H9 (cell line): ENCODE data around the gene DLG2. TPM values are rescaled to one million over a fixed set of nuclear protein-coding genes. Genes with fewer than 3 reads are reported as not detected.

Source experiments
- DNase-seq: peaks from one replicate; pipeline ENCODE4 v3.0.0-alpha.2; 2017
- H2AFZ ChIP-seq: one replicate; pipeline ENCODE4 v1.6.1; 2013; ENCODE audit warnings: mild to moderate bottlenecking, low read length, control low read depth, moderate library complexity
- H2AK5ac ChIP-seq: 2 replicates; pipeline ENCODE4 v1.6.1; 2013; ENCODE audit warnings: low read length, control low read depth, mixed read lengths; ENCODE audit not compliant: insufficient read length
- H2BK120ac ChIP-seq: one replicate; pipeline ENCODE4 v1.6.1; 2013; ENCODE audit warnings: low read depth, mild to moderate bottlenecking, low read length, control low read depth, inconsistent platforms; ENCODE audit not compliant: poor library complexity, severe bottlenecking
- H2BK12ac ChIP-seq: 2 replicates; pipeline ENCODE4 v1.6.1; 2013; ENCODE audit warnings: low read length, control low read depth, mixed read lengths, low read depth; ENCODE audit not compliant: insufficient read length
- H2BK15ac ChIP-seq: 2 replicates; pipeline ENCODE4 v1.6.1; 2013; ENCODE audit warnings: low read depth, low read length, control low read depth
- H2BK20ac ChIP-seq: one replicate; pipeline ENCODE4 v1.6.1; 2013; ENCODE audit warnings: low read depth, mild to moderate bottlenecking, low read length, control low read depth, inconsistent platforms; ENCODE audit not compliant: poor library complexity, severe bottlenecking
- H2BK5ac ChIP-seq: 2 replicates; pipeline ENCODE4 v1.6.1; 2013; ENCODE audit warnings: low read length, control low read depth, mixed read lengths; ENCODE audit not compliant: insufficient read length
- H3K14ac ChIP-seq: 2 replicates; pipeline ENCODE4 v1.6.1; 2013; ENCODE audit warnings: low read length, control low read depth; ENCODE audit not compliant: insufficient read depth
- H3K18ac ChIP-seq: 2 replicates; pipeline ENCODE4 v1.6.1; 2013; ENCODE audit warnings: low read depth, mild to moderate bottlenecking, mixed read lengths, low read length, control low read depth; ENCODE audit not compliant: insufficient read length
- H3K23ac ChIP-seq: 2 replicates; pipeline ENCODE4 v1.6.1; 2013; ENCODE audit warnings: low read length, control low read depth, mixed read lengths, low read depth; ENCODE audit not compliant: insufficient read length
- H3K23me2 ChIP-seq: 2 replicates; pipeline ENCODE4 v1.6.1; 2013; ENCODE audit warnings: low read depth, mild to moderate bottlenecking, mixed read lengths, low read length, control low read depth; ENCODE audit not compliant: insufficient read length, poor library complexity, severe bottlenecking
- H3K27ac ChIP-seq: 2 replicates; pipeline ENCODE4 v1.5.1; 2013; ENCODE audit warnings: low read length, control low read depth, mixed read lengths, low read depth; ENCODE audit not compliant: insufficient read length
- H3K27me3 ChIP-seq: 2 replicates; pipeline ENCODE4 v1.6.1; 2013; ENCODE audit warnings: low read length, control low read depth, inconsistent platforms; ENCODE audit not compliant: insufficient read depth
- H3K4ac ChIP-seq: 2 replicates; pipeline ENCODE4 v1.6.1; 2013; ENCODE audit warnings: low read depth, mild to moderate bottlenecking, control low read depth, inconsistent platforms, low read length, moderate library complexity
- H3K4me1 ChIP-seq: 2 replicates; pipeline ENCODE4 v1.6.1; 2013; ENCODE audit warnings: low read length, control low read depth, inconsistent platforms; ENCODE audit not compliant: insufficient read depth
- H3K4me2 ChIP-seq: 2 replicates; pipeline ENCODE4 v1.6.1; 2013; ENCODE audit warnings: low read length, control low read depth, mixed read lengths; ENCODE audit not compliant: insufficient read length, insufficient read depth
- H3K56ac ChIP-seq: 2 replicates; pipeline ENCODE4 v1.6.1; 2013; ENCODE audit warnings: low read depth, mild to moderate bottlenecking, mixed read lengths, low read length, control low read depth; ENCODE audit not compliant: insufficient read length
- H3K79me1 ChIP-seq: 2 replicates; pipeline ENCODE4 v1.6.1; 2013; ENCODE audit warnings: low read depth, mild to moderate bottlenecking, moderate library complexity, low read length, control low read depth, inconsistent platforms; ENCODE audit not compliant: insufficient read depth, poor library complexity, severe bottlenecking
- H3K79me2 ChIP-seq: 2 replicates; pipeline ENCODE4 v1.6.1; 2013; ENCODE audit warnings: low read length, control low read depth, inconsistent platforms; ENCODE audit not compliant: insufficient read depth
- H3K9ac ChIP-seq: 2 replicates; pipeline ENCODE4 v1.6.1; 2013; ENCODE audit warnings: low read length, control low read depth, mixed read lengths; ENCODE audit not compliant: insufficient read length; ENCODE audit errors: extremely low read depth
- H3K9me3 ChIP-seq: one replicate; pipeline ENCODE4 v1.6.1; 2013; ENCODE audit warnings: low read depth, low read length, inconsistent platforms; ENCODE audit not compliant: control insufficient read depth
- H3T11ph ChIP-seq: one replicate; pipeline ENCODE4 v1.6.1; 2013; ENCODE audit warnings: mild to moderate bottlenecking, low read length, control low read depth, inconsistent platforms
- H4K20me1 ChIP-seq: one replicate; pipeline ENCODE4 v1.6.1; 2013; ENCODE audit not compliant: control insufficient read depth, insufficient read length, insufficient read depth
- H4K5ac ChIP-seq: 2 replicates; pipeline ENCODE4 v1.6.1; 2013; ENCODE audit warnings: low read depth, mild to moderate bottlenecking, mixed read lengths, low read length, control low read depth; ENCODE audit not compliant: insufficient read length
- H4K8ac ChIP-seq: replicated peaks from 2 replicates; pipeline ENCODE4 v1.6.1; 2013; ENCODE audit warnings: low read length, control low read depth, mixed read lengths, low read depth; ENCODE audit not compliant: insufficient read length
- H4K91ac ChIP-seq: 2 replicates; pipeline ENCODE4 v1.6.1; 2013; ENCODE audit warnings: low read depth, mild to moderate bottlenecking, moderate library complexity, mixed read lengths, low read length, control low read depth; ENCODE audit not compliant: insufficient read length
- H3K27ac Mint-ChIP-seq, 3 experiments: 2 replicates in 2 of 3; 3 replicates in 1 of 3; pipeline ENCODE4 v1.8.0; 2020 to 2021; ENCODE audit warnings: mixed read lengths in 3 of 3, mild to moderate bottlenecking in 1 of 3, moderate library complexity in 1 of 3
- H3K27me3 Mint-ChIP-seq: 2 replicates; pipeline ENCODE4 v1.8.0; 2021; ENCODE audit warnings: low read depth, mild to moderate bottlenecking, moderate library complexity, mixed read lengths
- H3K36me3 Mint-ChIP-seq, 3 experiments: 2 replicates in 2 of 3; 3 replicates in 1 of 3; pipeline ENCODE4 v1.8.0; 2020 to 2021; ENCODE audit warnings: low read depth in 3 of 3, mixed read lengths in 3 of 3; ENCODE audit not compliant: insufficient read depth in 1 of 3
- H3K4me1 Mint-ChIP-seq, 2 experiments: 2 replicates each; pipeline ENCODE4 v1.8.0; 2020; ENCODE audit warnings: mixed read lengths in 2 of 2
- H3K4me3 Mint-ChIP-seq, 2 experiments: 2 replicates in 1 of 2; 3 replicates in 1 of 2; pipeline ENCODE4 v1.8.0; 2020 to 2021; ENCODE audit warnings: mild to moderate bottlenecking in 2 of 2, mixed read lengths in 2 of 2, moderate library complexity in 1 of 2
- H3K9me3 Mint-ChIP-seq, 2 experiments: 2 replicates in 1 of 2; 3 replicates in 1 of 2; pipeline ENCODE4 v1.8.0; 2020; ENCODE audit warnings: mild to moderate bottlenecking in 2 of 2, mixed read lengths in 2 of 2, moderate library complexity in 1 of 2
- CTCF ChIP-seq: fragments of 200-600 bp; sonication (generic); conservative IDR thresholded peaks from 3 replicates; pipeline ENCODE4 v1.8.0; 2021; ENCODE audit warnings: antibody characterized with exemption, mild to moderate bottlenecking
- WGBS: extraction: QIAGEN DNeasy Blood & Tissue Kit; methylation state at CpG from one replicate; pipeline ENCODE4 v1.1.7; 2013; ENCODE audit warnings: missing lambda C conversion rate, low lambda C conversion rate, mixed read lengths; ENCODE audit not compliant: insufficient read length; ENCODE audit errors: extremely low coverage; 5-methylcytosine and 5-hydroxymethylcytosine counted together
- total RNA-seq: library from RNA; stranded (reverse); gene quantifications from 2 replicates; pipeline ENCODE4 v1.2.1, GENCODE V29; 2021

Gene DLG2
- total RNA-seq, 1 experiment from 2014 or later: 8.0 TPM

- Histone ChIP-seq H3K4me1 (no peaks in the 10 kb centered on the region), H3K23ac (no peak overlapping the region), H3K9me3 (no peaks in the 10 kb centered on the region), H4K20me1 (no peaks in the 10 kb centered on the region), H3K79me1 (no peaks in the 10 kb centered on the region), H4K5ac (no peak overlapping the region), H3K79me2 (no peaks in the 10 kb centered on the region), H2BK12ac (no peak overlapping the region), H2AFZ (no peak overlapping the region), H3K27me3 (no peaks in the 10 kb centered on the region), H3K23me2 (no peaks in the 10 kb centered on the region), H3T11ph (no peak overlapping the region), H2AK5ac (no peak overlapping the region), H2BK15ac (no peak overlapping the region), H3K18ac (no peak overlapping the region), H2BK5ac (no peak overlapping the region), H3K4ac (no peak overlapping the region), H3K9ac (no peak overlapping the region), H2BK20ac (no peak overlapping the region), H4K8ac (no peak overlapping the region), H2BK120ac (no peak overlapping the region), H3K4me2 (no peak overlapping the region), H3K27ac (no peak overlapping the region), H3K56ac (no peak overlapping the region), H4K91ac (no peak overlapping the region), H3K14ac (no peak overlapping the region)
- WGBS: no CpG with 5 or more reads among the region's 7 CpGs
- Mint-ChIP-seq H3K9me3 (no peaks in the 10 kb centered on the region), H3K4me1 (peaks cover 3 to 4% of the 10 kb centered on the region in 2 experiments; a peak in 3 of 4 replicates), H3K27me3 (no peaks in the 10 kb centered on the region), H3K4me3 (no peak overlapping the region), H3K27ac (no peak overlapping the region; a peak in 1 of 7 replicates), H3K36me3 (no peaks in the 10 kb centered on the region)
- no peak for DNase-seq
- TF ChIP-seq CTCF: no peak
These were observed 1985.6 kb downstream of the DLG2 start for GRCh38 chr11:83641511-83641910.
